SW480 (cell line): Measurements from ENCODE around the gene FMNL3.
"Not testable (repeated sequence)": the region's sequence is repeated elsewhere in the genome, so short reads cannot be mapped to it uniquely, and the experiment has no call there.

Experiments
- DNase-seq: peaks from one replicate; pipeline ENCODE4 v3.0.0-alpha.2; 2016; ENCODE audit warnings: low spot score

FMNL3 gene

GRCh38 chr12:49717800-49718199 lies 10.6 kb upstream of the FMNL3 start:
- not testable (repeated sequence) for DNase-seq

- no peak for DNase-seq
These were observed 9.3 kb upstream of the FMNL3 start for GRCh38 chr12:49716553-49716952.

GRCh38 chr12:49713952-49714351 lies 6.7 kb upstream of the FMNL3 start:
- not testable (repeated sequence) for DNase-seq

- no peak for DNase-seq
These were observed 1.6 kb upstream of the FMNL3 start for GRCh38 chr12:49708851-49709250.

- DNase-seq, result no peak
These were observed 575 bp upstream of the FMNL3 start for GRCh38 chr12:49707812-49708147.

GRCh38 chr12:49706351-49707127 lies 666 bp downstream of the FMNL3 start:
- DNase-seq, result no peak

- peak; percentile 75 for DNase-seq
These were observed 1.6 kb downstream of the FMNL3 start for GRCh38 chr12:49705479-49706134.

- no peak for DNase-seq
These were observed 3.5 kb downstream of the FMNL3 start for GRCh38 chr12:49703647-49704137.

GRCh38 chr12:49702676-49703215 lies 4.5 kb downstream of the FMNL3 start:
- DNase-seq, result no peak

GRCh38 chr12:49702009-49702408 lies 5.2 kb downstream of the FMNL3 start:
- no peak for DNase-seq

- peak; percentile 40 for DNase-seq
These were observed 8.3 kb downstream of the FMNL3 start for GRCh38 chr12:49698619-49699545.

GRCh38 chr12:49697808-49698207 lies 9.4 kb downstream of the FMNL3 start:
- no peak for DNase-seq

GRCh38 chr12:49696723-49697122 lies 10.5 kb downstream of the FMNL3 start:
- no peak for DNase-seq

GRCh38 chr12:49693931-49694444 lies 13.2 kb downstream of the FMNL3 start:
- no peak for DNase-seq

GRCh38 chr12:49692851-49693250 lies 14.4 kb downstream of the FMNL3 start:
- DNase-seq, result no peak

GRCh38 chr12:49689785-49690184 lies 17.4 kb downstream of the FMNL3 start:
- DNase-seq, result no peak

GRCh38 chr12:49689237-49689636 lies 18.0 kb downstream of the FMNL3 start:
- DNase-seq, result no peak

- no peak for DNase-seq
These were observed 19.3 kb downstream of the FMNL3 start for GRCh38 chr12:49687941-49688340.

GRCh38 chr12:49684310-49684854 lies 22.8 kb downstream of the FMNL3 start:
- DNase-seq, result no peak

GRCh38 chr12:49683599-49684309 lies 23.5 kb downstream of the FMNL3 start:
- no peak for DNase-seq

GRCh38 chr12:49680075-49680474 lies 27.1 kb downstream of the FMNL3 start:
- no peak for DNase-seq
